Testis (tissue), 2 donors: ENCODE results near the gene CCSER2.

ENCODE experiments used
- POLR2A ChIP-seq: fragments of 450-650 bp; IDR thresholded peaks from one replicate; pipeline ENCODE4 v1.6.1; 2017; ENCODE audit warnings: antibody characterized with exemption, mild to moderate bottlenecking, moderate library complexity
- TF ChIP-seq, protein P1 (sequence below), 3 experiments: fragments of 450-650 bp in 2 of 3; fragments of 200-600 bp in 1 of 3; sonication (generic) in 1 of 3; IDR thresholded peaks; one replicate each; pipeline ENCODE4 v1.5.1; 2016 to 2019; ENCODE audit warnings: antibody characterized with exemption in 3 of 3, mild to moderate bottlenecking in 2 of 3, moderate library complexity in 1 of 3

DNA sequence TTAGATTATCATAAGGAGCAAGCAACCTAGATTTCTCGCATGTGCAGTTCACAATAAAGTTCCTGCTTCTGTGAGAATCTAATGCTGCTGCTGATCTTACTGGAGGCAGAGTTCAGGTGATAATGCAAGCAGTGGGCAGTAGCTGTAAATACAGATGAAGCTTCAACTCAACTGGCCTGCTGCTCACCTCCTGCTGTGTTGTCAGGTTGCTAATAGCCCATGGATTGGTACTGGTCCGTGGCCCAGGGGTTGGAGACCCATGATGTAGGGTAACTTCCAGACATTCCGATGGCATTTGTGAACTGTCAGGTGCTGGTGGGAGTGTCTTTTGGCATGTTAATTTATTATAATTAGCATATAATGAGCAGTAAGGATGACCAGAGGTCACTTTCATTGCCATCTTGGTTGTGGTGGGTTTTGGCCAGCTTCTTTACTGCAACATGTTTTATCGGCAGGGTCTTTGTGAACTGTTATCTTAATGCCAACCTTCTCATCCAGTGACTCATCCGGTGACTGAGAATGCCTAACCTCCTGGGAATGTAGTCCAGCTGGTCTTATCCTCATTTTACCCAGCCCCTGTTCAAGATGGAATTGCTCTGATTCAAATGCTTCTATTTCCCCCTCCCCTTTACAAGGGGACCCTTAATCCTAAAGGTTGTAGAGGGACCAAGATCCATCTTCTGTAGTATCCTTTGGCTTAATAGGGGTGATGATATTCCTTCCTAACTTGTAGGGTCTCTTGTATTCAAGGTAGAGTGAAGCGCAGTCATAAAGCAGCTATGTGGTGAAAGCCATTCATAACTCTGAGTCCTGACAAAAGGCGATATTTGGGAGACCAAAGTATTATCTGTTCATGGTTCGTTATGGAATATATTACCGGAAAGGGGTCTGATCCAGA, 165.8 kb downstream of the CCSER2 start:
- no peak for TF ChIP-seq POLR2A
- TF ChIP-seq, protein P1, sequence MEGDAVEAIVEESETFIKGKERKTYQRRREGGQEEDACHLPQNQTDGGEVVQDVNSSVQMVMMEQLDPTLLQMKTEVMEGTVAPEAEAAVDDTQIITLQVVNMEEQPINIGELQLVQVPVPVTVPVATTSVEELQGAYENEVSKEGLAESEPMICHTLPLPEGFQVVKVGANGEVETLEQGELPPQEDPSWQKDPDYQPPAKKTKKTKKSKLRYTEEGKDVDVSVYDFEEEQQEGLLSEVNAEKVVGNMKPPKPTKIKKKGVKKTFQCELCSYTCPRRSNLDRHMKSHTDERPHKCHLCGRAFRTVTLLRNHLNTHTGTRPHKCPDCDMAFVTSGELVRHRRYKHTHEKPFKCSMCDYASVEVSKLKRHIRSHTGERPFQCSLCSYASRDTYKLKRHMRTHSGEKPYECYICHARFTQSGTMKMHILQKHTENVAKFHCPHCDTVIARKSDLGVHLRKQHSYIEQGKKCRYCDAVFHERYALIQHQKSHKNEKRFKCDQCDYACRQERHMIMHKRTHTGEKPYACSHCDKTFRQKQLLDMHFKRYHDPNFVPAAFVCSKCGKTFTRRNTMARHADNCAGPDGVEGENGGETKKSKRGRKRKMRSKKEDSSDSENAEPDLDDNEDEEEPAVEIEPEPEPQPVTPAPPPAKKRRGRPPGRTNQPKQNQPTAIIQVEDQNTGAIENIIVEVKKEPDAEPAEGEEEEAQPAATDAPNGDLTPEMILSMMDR (IDR thresholded peaks at IDR 0.05): no peak
